ENCODE data around the gene TLR7. TPM values are rescaled to one million over a fixed set of nuclear protein-coding genes. Genes with fewer than 3 reads are reported as not detected.

TLR7 gene
- total RNA-seq, 1 experiment from 2014 or later, result not detected

- DNase-seq, result no peak
- Mint-ChIP-seq H3K9me3 (ENCODE audit: low read depth, unreplicated experiment) (no peaks in the 10 kb centered on the region), H3K27me3 (ENCODE audit: unreplicated experiment) (no peaks in the 10 kb centered on the region), H3K27ac (ENCODE audit: unreplicated experiment) (no peak overlapping the region), H3K4me3 (ENCODE audit: low read depth, unreplicated experiment) (no peak overlapping the region), H3K4me1 (ENCODE audit: low read depth, unreplicated experiment) (no peaks in the 10 kb centered on the region), H3K36me3 (ENCODE audit: insufficient read depth, unreplicated experiment) (no peaks in the 10 kb centered on the region)
- BruUV-seq (replicated peaks), result no TSS peak
- no peak for TF ChIP-seq CTCF (IDR thresholded peaks at IDR 0.05; ENCODE audit: unreplicated experiment)
- CTCF ChIA-PET, result no interaction called here
- intact Hi-C loops (cut with micrococcal nuclease; ENCODE audit: unreplicated experiment), result no loop called here
These were observed 46.1 kb downstream of the TLR7 start for GRCh38 chrX:12912791-12913482.

- Mint-ChIP-seq H3K27ac (ENCODE audit: unreplicated experiment) (no peak overlapping the region), H3K4me3 (ENCODE audit: low read depth, unreplicated experiment) (no peak overlapping the region), H3K27me3 (ENCODE audit: unreplicated experiment) (no peaks in the 10 kb centered on the region), H3K4me1 (ENCODE audit: low read depth, unreplicated experiment) (no peaks in the 10 kb centered on the region), H3K9me3 (ENCODE audit: low read depth, unreplicated experiment) (no peaks in the 10 kb centered on the region), H3K36me3 (ENCODE audit: insufficient read depth, unreplicated experiment) (no peaks in the 10 kb centered on the region)
- no peak for TF ChIP-seq CTCF (IDR thresholded peaks at IDR 0.05; ENCODE audit: unreplicated experiment)
- BruUV-seq (replicated peaks), result no TSS peak
- CTCF ChIA-PET, result no interaction called here
- DNase-seq, result no peak
- intact Hi-C loops (cut with micrococcal nuclease; ENCODE audit: unreplicated experiment), result no loop called here
These were observed 50.9 kb downstream of the TLR7 start for GRCh38 chrX:12917753-12918152.

- no peak overlapping the region for H3K27ac Mint-ChIP-seq (ENCODE audit: unreplicated experiment)
- CTCF ChIA-PET, result no interaction called here
- BruUV-seq (replicated peaks), result no TSS peak
- no peaks in the 10 kb centered on the region for H3K27me3 Mint-ChIP-seq (ENCODE audit: unreplicated experiment)
- DNase-seq, result no peak
- no peak for TF ChIP-seq CTCF (IDR thresholded peaks at IDR 0.05; ENCODE audit: unreplicated experiment)
- intact Hi-C loops (cut with micrococcal nuclease; ENCODE audit: unreplicated experiment), result no loop called here
- no peaks in the 10 kb centered on the region for H3K4me1 Mint-ChIP-seq (ENCODE audit: low read depth, unreplicated experiment)
- H3K36me3 Mint-ChIP-seq (ENCODE audit: insufficient read depth, unreplicated experiment), result no peaks in the 10 kb centered on the region
- H3K4me3 Mint-ChIP-seq (ENCODE audit: low read depth, unreplicated experiment), result no peak overlapping the region
- H3K9me3 Mint-ChIP-seq (ENCODE audit: low read depth, unreplicated experiment), result no peaks in the 10 kb centered on the region
These were observed 52.2 kb downstream of the TLR7 start for GRCh38 chrX:12919051-12919450.

GRCh38 chrX:12919620-12920019, 52.7 kb downstream of the TLR7 start:
- Mint-ChIP-seq H3K4me3 (ENCODE audit: low read depth, unreplicated experiment) (no peak overlapping the region), H3K4me1 (ENCODE audit: low read depth, unreplicated experiment) (no peaks in the 10 kb centered on the region), H3K27me3 (ENCODE audit: unreplicated experiment) (no peaks in the 10 kb centered on the region), H3K36me3 (ENCODE audit: insufficient read depth, unreplicated experiment) (no peaks in the 10 kb centered on the region), H3K27ac (ENCODE audit: unreplicated experiment) (no peak overlapping the region), H3K9me3 (ENCODE audit: low read depth, unreplicated experiment) (no peaks in the 10 kb centered on the region)
- no TSS peak for BruUV-seq (replicated peaks)
- no peak for TF ChIP-seq CTCF (IDR thresholded peaks at IDR 0.05; ENCODE audit: unreplicated experiment)
- CTCF ChIA-PET, result no interaction called here
- no peak for DNase-seq
- intact Hi-C loops (cut with micrococcal nuclease; ENCODE audit: unreplicated experiment), result no loop called here
